Mesodermal cell (in vitro differentiated cells): ENCODE measurements around the gene PRSS57.

ENCODE experiments used
- H3K27ac ChIP-seq: 2 replicates; pipeline ENCODE4 v1.7.0; 2013; ENCODE audit warnings: mild to moderate bottlenecking, low read depth, low read length, moderate library complexity; ENCODE audit not compliant: severe bottlenecking
- H3K36me3 ChIP-seq: 2 replicates; pipeline ENCODE4 v1.7.1; 2013; ENCODE audit warnings: mild to moderate bottlenecking, low read length, moderate library complexity; ENCODE audit not compliant: control insufficient read depth, insufficient read depth
- H3K4me1 ChIP-seq: one replicate; pipeline ENCODE4 v1.7.1; 2013; ENCODE audit warnings: mild to moderate bottlenecking, low read length; ENCODE audit not compliant: insufficient read depth, control insufficient read depth, poor library complexity, severe bottlenecking
- H3K4me3 ChIP-seq: 2 replicates; pipeline ENCODE4 v1.7.0; 2013; ENCODE audit warnings: low read length, control low read depth, mild to moderate bottlenecking; ENCODE audit not compliant: insufficient read depth, poor library complexity, severe bottlenecking; ENCODE audit errors: extremely low read depth
- H3K9me3 ChIP-seq: 2 replicates; pipeline ENCODE4 v1.7.1; 2013; ENCODE audit warnings: mild to moderate bottlenecking, low read length, moderate library complexity; ENCODE audit not compliant: control insufficient read depth
- WGBS, 2 experiments: methylation state at CpG; one replicate each; pipeline ENCODE4 v1.1.5; 2013; ENCODE audit warnings: missing lambda C conversion rate in 2 of 2; ENCODE audit not compliant: insufficient coverage in 2 of 2; 5-methylcytosine and 5-hydroxymethylcytosine counted together

PRSS57 gene

GRCh38 chr19:663682-664117 is 31.6 kb downstream of the PRSS57 start:
- WGBS, 2 experiments: 89 to 94% methylated on average over 18 of the region's 18 CpGs
- peaks cover 7% of the 10 kb centered on the region for H3K4me1 ChIP-seq
- peak overlapping the region; percentile 36 for H3K27ac ChIP-seq
- H3K9me3 ChIP-seq: peaks cover 6% of the 10 kb centered on the region
- peaks cover 12% of the 10 kb centered on the region for H3K36me3 ChIP-seq
- peak overlapping the region; percentile 29 for H3K4me3 ChIP-seq

GRCh38 chr19:662962-663681 is 32.1 kb downstream of the PRSS57 start, which contains the start of gene RNF126:
Gene RNF126, minus strand, starts transcription at chr19:663214. Its CDS starts 93 bp downstream, at chr19:663121.
- Histone ChIP-seq H3K4me1 (peaks cover 7% of the 10 kb centered on the region), H3K4me3 (peak within 1 kb of the TSS; percentile 95), H3K36me3 (peaks cover 14% of the 10 kb centered on the region), H3K27ac (peak within 1 kb of the TSS; percentile 66), H3K9me3 (peaks cover 6% of the 10 kb centered on the region)
- WGBS, 2 experiments: 11% methylated on average over 54 to 64 of the region's 97 CpGs

DNA sequence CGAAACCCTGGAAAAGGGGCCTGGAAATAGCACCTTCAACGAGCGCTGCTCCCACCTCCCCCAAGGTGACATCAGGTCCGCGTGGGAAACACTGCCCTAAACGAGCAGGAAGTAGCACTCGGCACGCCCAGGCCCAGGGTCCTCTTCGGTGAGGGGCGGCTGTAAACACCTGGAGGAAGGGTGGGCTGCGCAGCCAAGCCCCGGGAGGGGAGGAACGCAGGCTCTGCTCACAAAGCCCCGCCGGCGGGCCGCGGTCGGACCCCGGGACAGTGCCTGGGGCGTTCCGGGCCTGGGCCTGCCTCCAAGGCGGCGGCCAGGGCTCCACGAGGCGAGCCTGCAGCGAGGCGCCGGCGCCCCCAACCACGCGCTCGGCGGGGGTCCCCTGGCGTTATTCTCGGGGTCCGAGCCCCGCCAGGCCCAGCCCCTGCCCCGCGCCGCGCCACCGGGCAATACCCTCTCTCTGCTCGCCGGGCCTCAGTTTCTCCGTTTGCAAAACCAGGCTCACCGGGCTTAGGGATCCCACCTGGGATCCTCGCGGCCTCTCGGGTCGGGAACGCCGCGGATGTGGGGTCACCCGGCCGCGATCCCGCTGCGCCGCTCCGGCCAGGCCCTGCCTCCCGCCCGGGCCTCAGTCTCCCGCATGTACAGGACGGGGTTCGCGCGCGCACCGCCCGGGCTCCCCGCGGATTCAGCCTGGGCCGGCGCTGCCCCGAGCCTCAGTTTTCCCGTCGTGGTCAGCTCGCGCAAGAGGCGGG is 32.9 kb downstream of the PRSS57 start:
- Histone ChIP-seq H3K36me3 (peaks cover 19% of the 10 kb centered on the region), H3K4me1 (peaks cover 7% of the 10 kb centered on the region), H3K9me3 (peaks cover 6% of the 10 kb centered on the region), H3K27ac (peak overlapping the region; percentile 66), H3K4me3 (peak overlapping the region; percentile 95)
- 1% methylated on average over 77 of the region's 81 CpGs for WGBS, 2 experiments

GRCh38 chr19:661427-662196 is 33.6 kb downstream of the PRSS57 start:
- H3K4me3 ChIP-seq: peak overlapping the region; percentile 95
- 49 to 51% methylated on average over 28 of the region's 31 CpGs for WGBS, 2 experiments
- peaks cover 1% of the 10 kb centered on the region for H3K9me3 ChIP-seq
- peak overlapping the region; percentile 16 for H3K27ac ChIP-seq
- H3K4me1 ChIP-seq: peaks cover 7% of the 10 kb centered on the region
- peaks cover 20% of the 10 kb centered on the region for H3K36me3 ChIP-seq

GRCh38 chr19:660793-661426 is 34.3 kb downstream of the PRSS57 start:
- Histone ChIP-seq H3K27ac (peak overlapping the region; percentile 10), H3K9me3 (no peaks in the 10 kb centered on the region), H3K4me1 (peaks cover 7% of the 10 kb centered on the region), H3K4me3 (peak overlapping the region; percentile 95), H3K36me3 (peaks cover 22% of the 10 kb centered on the region)
- WGBS, 2 experiments: 89 to 91% methylated on average over 14 to 19 of the region's 20 CpGs

- H3K4me1 ChIP-seq: peaks cover 7% of the 10 kb centered on the region
- no peaks in the 10 kb centered on the region for H3K9me3 ChIP-seq
- H3K4me3 ChIP-seq: no peak overlapping the region
- 92 to 94% methylated on average over 41 to 48 of the region's 50 CpGs for WGBS, 2 experiments
- H3K27ac ChIP-seq: no peak overlapping the region
- H3K36me3 ChIP-seq: peaks cover 38% of the 10 kb centered on the region
Observed at GRCh38 chr19:658916-659839, 36.1 kb downstream of the PRSS57 start.

GRCh38 chr19:658059-658839 is 37.0 kb downstream of the PRSS57 start:
- Histone ChIP-seq H3K27ac (no peak overlapping the region), H3K4me3 (no peak overlapping the region), H3K36me3 (peaks cover 45% of the 10 kb centered on the region), H3K4me1 (peaks cover 7% of the 10 kb centered on the region), H3K9me3 (no peaks in the 10 kb centered on the region)
- WGBS, 2 experiments: 92 to 96% methylated on average over 31 to 33 of the region's 33 CpGs

- Histone ChIP-seq H3K36me3 (peaks cover 51% of the 10 kb centered on the region), H3K9me3 (no peaks in the 10 kb centered on the region), H3K4me3 (no peak overlapping the region), H3K4me1 (peaks cover 7% of the 10 kb centered on the region), H3K27ac (no peak overlapping the region)
- WGBS, 2 experiments: 90 to 95% methylated on average over 14 to 19 of the region's 19 CpGs
Observed at GRCh38 chr19:657611-658010, 37.6 kb downstream of the PRSS57 start.
